BLaER1 (cell line): ENCODE data around the gene PDXK.

Experiments
- H3K27ac ChIP-seq: shearing (Covaris generic); formaldehyde crosslinking; 2 replicates; pipeline ENCODE4 v1.8.1; 2022
- H3K27me3 ChIP-seq: shearing (Covaris generic); formaldehyde crosslinking; 2 replicates; pipeline ENCODE4 v1.8.1; 2022
- H3K36me3 ChIP-seq: shearing (Covaris generic); formaldehyde crosslinking; 2 replicates; pipeline ENCODE4 v1.8.1; 2022
- H3K4me1 ChIP-seq: shearing (Covaris generic); formaldehyde crosslinking; 2 replicates; pipeline ENCODE4 v1.8.1; 2022
- H3K4me2 ChIP-seq: shearing (Covaris generic); formaldehyde crosslinking; 2 replicates; pipeline ENCODE4 v1.8.1; 2022
- H3K4me3 ChIP-seq: shearing (Covaris generic); formaldehyde crosslinking; 2 replicates; pipeline ENCODE4 v1.8.1; 2022
- H3K9ac ChIP-seq: shearing (Covaris generic); formaldehyde crosslinking; 2 replicates; pipeline ENCODE4 v1.8.1; 2022
- H3K9me3 ChIP-seq: shearing (Covaris generic); formaldehyde crosslinking; 2 replicates; pipeline ENCODE4 v1.8.1; 2022
- H4K20me1 ChIP-seq: shearing (Covaris generic); formaldehyde crosslinking; 2 replicates; pipeline ENCODE4 v1.8.1; 2022
- Cebpa-rat ChIP-seq: shearing (Covaris generic); IDR thresholded peaks from 2 replicates; pipeline ENCODE4 v1.8.1; 2022

The PDXK gene

GRCh38 chr21:43761886-43762285 lies 43.0 kb downstream of the PDXK start:
- no peak overlapping the region for H3K4me3 ChIP-seq
- no peaks in the 10 kb centered on the region for H3K27me3 ChIP-seq
- no peaks in the 10 kb centered on the region for H3K9me3 ChIP-seq
- H3K36me3 ChIP-seq: peaks cover 27% of the 10 kb centered on the region
- H3K4me2 ChIP-seq: no peak overlapping the region
- H4K20me1 ChIP-seq: 0 out of 2 replicates have a peak, but pooled peaks cover 5% of the 10 kb centered on the region
- no peak overlapping the region for H3K27ac ChIP-seq
- no peak overlapping the region for H3K9ac ChIP-seq
- no peak for TF ChIP-seq Cebpa-rat
- H3K4me1 ChIP-seq: peaks cover 14% of the 10 kb centered on the region

- TF ChIP-seq Cebpa-rat: no peak
- no peak overlapping the region for H3K4me3 ChIP-seq
- H3K4me2 ChIP-seq: no peak overlapping the region
- H3K36me3 ChIP-seq: peaks cover 24% of the 10 kb centered on the region; the same call in 1 of the 2 replicates
- H3K27ac ChIP-seq: no peak overlapping the region
- no peak overlapping the region for H3K9ac ChIP-seq
- H3K4me1 ChIP-seq: peaks cover 14% of the 10 kb centered on the region
- 0 out of 2 replicates have a peak, but pooled peaks cover 5% of the 10 kb centered on the region for H4K20me1 ChIP-seq
- H3K27me3 ChIP-seq: no peaks in the 10 kb centered on the region
- no peaks in the 10 kb centered on the region for H3K9me3 ChIP-seq
Measured at GRCh38 chr21:43762303-43763128, 43.6 kb downstream of the PDXK start.

GRCh38 chr21:43763901-43764523 lies 45.1 kb downstream of the PDXK start:
- Histone ChIP-seq H3K9ac (no peak overlapping the region), H3K27ac (0 out of 2 replicates have a peak overlapping the region, but pooled peaks have one; percentile 22), H3K36me3 (peaks cover 21% of the 10 kb centered on the region; the same call in 1 of the 2 replicates)

GRCh38 chr21:43764576-43765495 lies 45.9 kb downstream of the PDXK start:
- Histone ChIP-seq H3K36me3 (peaks cover 13% of the 10 kb centered on the region; the same call in 1 of the 2 replicates), H4K20me1 (no peaks in the 10 kb centered on the region), H3K9me3 (no peaks in the 10 kb centered on the region), H3K27me3 (no peaks in the 10 kb centered on the region), H3K27ac (no peak overlapping the region), H3K4me1 (0 out of 2 replicates have a peak, but pooled peaks cover 4% of the 10 kb centered on the region), H3K9ac (no peak overlapping the region), H3K4me2 (no peak overlapping the region), H3K4me3 (no peak overlapping the region)
- TF ChIP-seq Cebpa-rat: no peak

More at GRCh38 chr21:43763901-43764523, 45.1 kb downstream of the PDXK start:
- no peak for TF ChIP-seq Cebpa-rat
- H3K27me3 ChIP-seq: no peaks in the 10 kb centered on the region
- H3K9me3 ChIP-seq: no peaks in the 10 kb centered on the region
- H3K4me1 ChIP-seq: 0 out of 2 replicates have a peak, but pooled peaks cover 4% of the 10 kb centered on the region
- H3K4me2 ChIP-seq: no peak overlapping the region
- no peaks in the 10 kb centered on the region for H4K20me1 ChIP-seq
- no peak overlapping the region for H3K4me3 ChIP-seq

GRCh38 chr21:43766734-43767497 lies 48.0 kb downstream of the PDXK start:
- Histone ChIP-seq H3K4me2 (no peak overlapping the region), H3K36me3 (peaks cover 7% of the 10 kb centered on the region; the same call in 1 of the 2 replicates), H3K27ac (no peak overlapping the region), H3K4me1 (peaks cover 24% of the 10 kb centered on the region), H3K4me3 (no peak overlapping the region), H3K27me3 (no peaks in the 10 kb centered on the region), H3K9me3 (0 out of 2 replicates have a peak, but pooled peaks cover 8% of the 10 kb centered on the region), H3K9ac (no peak overlapping the region), H4K20me1 (no peaks in the 10 kb centered on the region)
- no peak for TF ChIP-seq Cebpa-rat

GRCh38 chr21:43767498-43767983 lies 48.6 kb downstream of the PDXK start:
- H3K4me1 ChIP-seq: peaks cover 30% of the 10 kb centered on the region
- 0 out of 2 replicates have a peak, but pooled peaks cover 8% of the 10 kb centered on the region for H3K9me3 ChIP-seq
- no peak overlapping the region for H3K27ac ChIP-seq
- H3K27me3 ChIP-seq: no peaks in the 10 kb centered on the region
- peaks cover 9% of the 10 kb centered on the region; the same call in 1 of the 2 replicates for H3K36me3 ChIP-seq
- H3K9ac ChIP-seq: no peak overlapping the region
- no peaks in the 10 kb centered on the region for H4K20me1 ChIP-seq
- H3K4me3 ChIP-seq: no peak overlapping the region
- TF ChIP-seq Cebpa-rat: no peak
- H3K4me2 ChIP-seq: no peak overlapping the region

- Histone ChIP-seq H3K9me3 (0 out of 2 replicates have a peak, but pooled peaks cover 8% of the 10 kb centered on the region), H3K27ac (no peak overlapping the region), H3K4me1 (peaks cover 37% of the 10 kb centered on the region), H4K20me1 (peaks cover 6% of the 10 kb centered on the region; the same call in 1 of the 2 replicates), H3K36me3 (peaks cover 12% of the 10 kb centered on the region), H3K9ac (no peak overlapping the region), H3K27me3 (no peaks in the 10 kb centered on the region), H3K4me2 (no peak overlapping the region), H3K4me3 (no peak overlapping the region)
- TF ChIP-seq Cebpa-rat: no peak
Measured at GRCh38 chr21:43767984-43768867, 49.3 kb downstream of the PDXK start.

- H3K4me2 ChIP-seq: no peak overlapping the region
- no peak for TF ChIP-seq Cebpa-rat
Measured at GRCh38 chr21:43768868-43769167, 49.9 kb downstream of the PDXK start.

More at GRCh38 chr21:43768868-43769167, 49.9 kb downstream of the PDXK start:
- H4K20me1 ChIP-seq: peaks cover 12% of the 10 kb centered on the region; the same call in 1 of the 2 replicates
- no peak overlapping the region for H3K27ac ChIP-seq
- no peak overlapping the region for H3K9ac ChIP-seq
- H3K36me3 ChIP-seq: peaks cover 16% of the 10 kb centered on the region
- H3K4me1 ChIP-seq: peaks cover 43% of the 10 kb centered on the region
- no peaks in the 10 kb centered on the region for H3K27me3 ChIP-seq
- 0 out of 2 replicates have a peak, but pooled peaks cover 8% of the 10 kb centered on the region for H3K9me3 ChIP-seq
- no peak overlapping the region for H3K4me3 ChIP-seq
